ENCODE results near the gene GNL3.
"Not testable (repeated sequence)": the region's sequence is repeated elsewhere in the genome, so short reads cannot be mapped to it uniquely, and the experiment has no call there.

GNL3 gene

GRCh38 chr3:52719618-52720017, 33.8 kb downstream of the GNL3 start:
- Histone ChIP-seq H3K36me3 (replicated peaks) (peaks cover 3% of the 10 kb centered on the region), H3K4me3 (ENCODE audit: low read depth, low read length) (no peak overlapping the region), H3K27me3 (replicated peaks) (no peaks in the 10 kb centered on the region), H3K27ac (no peak overlapping the region)
- in situ Hi-C loops (cut with HindIII; ENCODE audit: low pct_ligation_motif_present, low sequenced_read_pairs) = no loop called here
- no peak for TF ChIP-seq CTCF (IDR thresholded peaks at IDR 0.05; ENCODE audit: low read depth, low read length, missing control alignments)
- DNase-seq = no peak

GRCh38 chr3:52721002-52721729, 35.3 kb downstream of the GNL3 start:
- H3K27ac ChIP-seq = no peak overlapping the region
- H3K27me3 ChIP-seq (replicated peaks) = no peaks in the 10 kb centered on the region
- TF ChIP-seq CTCF (IDR thresholded peaks at IDR 0.05; ENCODE audit: low read depth, low read length, missing control alignments) = no peak
- no peak for DNase-seq
- H3K36me3 ChIP-seq (replicated peaks) = peaks cover 3% of the 10 kb centered on the region
- H3K4me3 ChIP-seq (ENCODE audit: low read depth, low read length) = no peak overlapping the region
- in situ Hi-C loops (cut with HindIII; ENCODE audit: low pct_ligation_motif_present, low sequenced_read_pairs) = no loop called here

- Histone ChIP-seq H3K4me3 (ENCODE audit: low read depth, low read length) (no peak overlapping the region), H3K36me3 (replicated peaks) (peaks cover 3% of the 10 kb centered on the region), H3K27ac (no peak overlapping the region), H3K27me3 (replicated peaks) (no peaks in the 10 kb centered on the region)
- no peak for TF ChIP-seq CTCF (IDR thresholded peaks at IDR 0.05; ENCODE audit: low read depth, low read length, missing control alignments)
- no peak for DNase-seq
- in situ Hi-C loops (cut with HindIII; ENCODE audit: low pct_ligation_motif_present, low sequenced_read_pairs) = no loop called here
These were observed 35.8 kb downstream of the GNL3 start for GRCh38 chr3:52721730-52722008.

GRCh38 chr3:52722491-52722890, 36.7 kb downstream of the GNL3 start:
- Histone ChIP-seq H3K4me3 (ENCODE audit: low read depth, low read length) (no peak overlapping the region), H3K36me3 (replicated peaks) (peaks cover 3% of the 10 kb centered on the region), H3K27ac (no peak overlapping the region), H3K27me3 (replicated peaks) (no peaks in the 10 kb centered on the region)
- in situ Hi-C loops (cut with HindIII; ENCODE audit: low pct_ligation_motif_present, low sequenced_read_pairs) = no loop called here
- no peak for DNase-seq
- TF ChIP-seq CTCF (IDR thresholded peaks at IDR 0.05; ENCODE audit: low read depth, low read length, missing control alignments) = no peak

- no peak for TF ChIP-seq CTCF (IDR thresholded peaks at IDR 0.05; ENCODE audit: low read depth, low read length, missing control alignments)
- no peak overlapping the region for H3K4me3 ChIP-seq (ENCODE audit: low read depth, low read length)
- H3K36me3 ChIP-seq (replicated peaks) = peaks cover under 1% of the 10 kb centered on the region
- H3K27ac ChIP-seq = no peak overlapping the region
- H3K27me3 ChIP-seq (replicated peaks) = no peaks in the 10 kb centered on the region
- DNase-seq = no peak
- in situ Hi-C loops (cut with HindIII; ENCODE audit: low pct_ligation_motif_present, low sequenced_read_pairs) = no loop called here
These were observed 38.1 kb downstream of the GNL3 start for GRCh38 chr3:52723935-52724334.

- H3K36me3 ChIP-seq (replicated peaks) = no peaks in the 10 kb centered on the region
- H3K4me3 ChIP-seq (ENCODE audit: low read depth, low read length) = no peak overlapping the region
- no peak for DNase-seq
- H3K27me3 ChIP-seq (replicated peaks) = no peaks in the 10 kb centered on the region
- no peak overlapping the region for H3K27ac ChIP-seq
- in situ Hi-C loops (cut with HindIII; ENCODE audit: low pct_ligation_motif_present, low sequenced_read_pairs) = no loop called here
- no peak for TF ChIP-seq CTCF (IDR thresholded peaks at IDR 0.05; ENCODE audit: low read depth, low read length, missing control alignments)
These were observed 38.7 kb downstream of the GNL3 start for GRCh38 chr3:52724511-52724910.

- H3K27ac ChIP-seq; H3K27me3 ChIP-seq (replicated peaks); in situ Hi-C loops (cut with HindIII; ENCODE audit: low pct_ligation_motif_present, low sequenced_read_pairs); DNase-seq; H3K4me3 ChIP-seq (ENCODE audit: low read depth, low read length): not testable (repeated sequence)
- H3K36me3 ChIP-seq (replicated peaks) = peaks cover 17% of the 10 kb centered on the region
These were observed 42.9 kb downstream of the GNL3 start for GRCh38 chr3:52728753-52729152.
